DOHH2 (cell line): ENCODE data around the gene BORCS8.

Experiments used
- H3F3A ChIP-seq: fragments of 200-600 bp; sonication (generic), shearing (Covaris generic); 2 replicates; pipeline ENCODE4 v1.6.0; 2016; ENCODE audit warnings: antibody characterized with exemption, mild to moderate bottlenecking; ENCODE audit not compliant: control insufficient read depth, insufficient read depth
- H3K27ac ChIP-seq: fragments of 200-600 bp; sonication (generic); 2 replicates; pipeline ENCODE4 v1.5.1; 2014; ENCODE audit warnings: low read depth, mild to moderate bottlenecking, low read length, moderate library complexity
- H3K27me3 ChIP-seq: fragments of 200-600 bp; sonication (generic); 2 replicates; pipeline ENCODE4 v1.6.1; 2014; ENCODE audit warnings: mild to moderate bottlenecking, low read length, mixed read lengths; ENCODE audit not compliant: control insufficient read depth
- H3K36me3 ChIP-seq: fragments of 200-600 bp; sonication (generic); 2 replicates; pipeline ENCODE4 v1.6.1; 2014; ENCODE audit warnings: mild to moderate bottlenecking, low read length, moderate library complexity, mixed read lengths; ENCODE audit not compliant: control insufficient read depth
- H3K4me1 ChIP-seq: fragments of 200-600 bp; sonication (generic); 2 replicates; pipeline ENCODE4 v1.6.1; 2014; ENCODE audit warnings: mild to moderate bottlenecking, low read length, mixed read lengths; ENCODE audit not compliant: control insufficient read depth
- H3K4me2 ChIP-seq: fragments of 200-600 bp; sonication (generic); 2 replicates; pipeline ENCODE4 v1.6.0; 2014; ENCODE audit warnings: mild to moderate bottlenecking, low read length, moderate library complexity
- H3K4me3 ChIP-seq: fragments of 200-600 bp; sonication (generic); 2 replicates; pipeline ENCODE4 v1.5.1; 2014; ENCODE audit warnings: mild to moderate bottlenecking, low read length, mixed read lengths
- H3K79me2 ChIP-seq: fragments of 200-600 bp; sonication (generic); 2 replicates; pipeline ENCODE4 v1.6.1; 2014; ENCODE audit warnings: mild to moderate bottlenecking, low read length, mixed read lengths; ENCODE audit not compliant: control insufficient read depth
- H3K9me2 ChIP-seq: fragments of 200-600 bp; sonication (generic); replicated peaks from 2 replicates; pipeline ENCODE4 v1.6.1; 2014; ENCODE audit warnings: mild to moderate bottlenecking, low read length, mixed read lengths; ENCODE audit not compliant: control insufficient read depth
- H3K9me3 ChIP-seq: fragments of 200-600 bp; sonication (generic); 2 replicates; pipeline ENCODE4 v1.6.1; 2014; ENCODE audit warnings: antibody characterized with exemption, low read length, mixed read lengths; ENCODE audit not compliant: control insufficient read depth, insufficient read depth
- H4K20me1 ChIP-seq: fragments of 200-600 bp; sonication (generic); 2 replicates; pipeline ENCODE4 v1.6.0; 2014; ENCODE audit warnings: low read depth, mild to moderate bottlenecking, antibody characterized with exemption, low read length, moderate library complexity; ENCODE audit not compliant: control insufficient read depth, insufficient read depth
- EZH2phosphoT487 ChIP-seq: fragments of 200-600 bp; sonication (generic); IDR thresholded peaks from 2 replicates; pipeline ENCODE4 v1.6.1; 2017; ENCODE audit warnings: borderline replicate concordance, mild to moderate bottlenecking, antibody characterized with exemption, low read length, moderate library complexity, mixed read lengths
- TF ChIP-seq, protein P1 (sequence below): fragments of 200-600 bp; sonication (generic); IDR thresholded peaks from one replicate; pipeline ENCODE4 v1.5.1; 2014; ENCODE audit warnings: antibody characterized with exemption, mild to moderate bottlenecking, low read depth, low read length; ENCODE audit not compliant: poor library complexity, severe bottlenecking

Gene BORCS8

DNA sequence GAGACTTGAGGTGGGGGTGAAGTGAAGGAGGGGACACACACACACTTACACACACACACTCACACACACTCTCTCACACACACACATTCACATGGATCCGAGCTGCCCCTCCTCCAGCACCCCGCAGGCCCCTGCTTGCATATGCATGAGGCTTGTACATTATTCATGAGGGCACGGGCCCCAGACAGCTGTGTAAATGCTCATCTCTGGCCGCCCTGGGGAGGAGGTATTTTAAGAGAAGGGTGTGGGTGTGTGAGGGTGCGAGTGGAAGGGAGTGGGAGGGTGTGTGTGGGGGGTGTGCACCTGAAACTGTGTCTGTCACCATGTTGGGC is 22.2 kb upstream of the BORCS8 start:
- Histone ChIP-seq H4K20me1 (no peaks in the 10 kb centered on the region), H3K27ac (no peak overlapping the region), H3K9me2 (no peaks in the 10 kb centered on the region), H3K36me3 (no peaks in the 10 kb centered on the region), H3K4me2 (no peak overlapping the region), H3F3A (no peaks in the 10 kb centered on the region), H3K4me1 (peaks cover 4% of the 10 kb centered on the region; the same call in 1 of the 2 replicates), H3K27me3 (peaks cover 11% of the 10 kb centered on the region), H3K4me3 (no peak overlapping the region), H3K79me2 (no peaks in the 10 kb centered on the region), H3K9me3 (no peaks in the 10 kb centered on the region)
- TF ChIP-seq, protein P1, sequence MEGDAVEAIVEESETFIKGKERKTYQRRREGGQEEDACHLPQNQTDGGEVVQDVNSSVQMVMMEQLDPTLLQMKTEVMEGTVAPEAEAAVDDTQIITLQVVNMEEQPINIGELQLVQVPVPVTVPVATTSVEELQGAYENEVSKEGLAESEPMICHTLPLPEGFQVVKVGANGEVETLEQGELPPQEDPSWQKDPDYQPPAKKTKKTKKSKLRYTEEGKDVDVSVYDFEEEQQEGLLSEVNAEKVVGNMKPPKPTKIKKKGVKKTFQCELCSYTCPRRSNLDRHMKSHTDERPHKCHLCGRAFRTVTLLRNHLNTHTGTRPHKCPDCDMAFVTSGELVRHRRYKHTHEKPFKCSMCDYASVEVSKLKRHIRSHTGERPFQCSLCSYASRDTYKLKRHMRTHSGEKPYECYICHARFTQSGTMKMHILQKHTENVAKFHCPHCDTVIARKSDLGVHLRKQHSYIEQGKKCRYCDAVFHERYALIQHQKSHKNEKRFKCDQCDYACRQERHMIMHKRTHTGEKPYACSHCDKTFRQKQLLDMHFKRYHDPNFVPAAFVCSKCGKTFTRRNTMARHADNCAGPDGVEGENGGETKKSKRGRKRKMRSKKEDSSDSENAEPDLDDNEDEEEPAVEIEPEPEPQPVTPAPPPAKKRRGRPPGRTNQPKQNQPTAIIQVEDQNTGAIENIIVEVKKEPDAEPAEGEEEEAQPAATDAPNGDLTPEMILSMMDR, result no peak
- TF ChIP-seq EZH2phosphoT487, result no peak

DNA sequence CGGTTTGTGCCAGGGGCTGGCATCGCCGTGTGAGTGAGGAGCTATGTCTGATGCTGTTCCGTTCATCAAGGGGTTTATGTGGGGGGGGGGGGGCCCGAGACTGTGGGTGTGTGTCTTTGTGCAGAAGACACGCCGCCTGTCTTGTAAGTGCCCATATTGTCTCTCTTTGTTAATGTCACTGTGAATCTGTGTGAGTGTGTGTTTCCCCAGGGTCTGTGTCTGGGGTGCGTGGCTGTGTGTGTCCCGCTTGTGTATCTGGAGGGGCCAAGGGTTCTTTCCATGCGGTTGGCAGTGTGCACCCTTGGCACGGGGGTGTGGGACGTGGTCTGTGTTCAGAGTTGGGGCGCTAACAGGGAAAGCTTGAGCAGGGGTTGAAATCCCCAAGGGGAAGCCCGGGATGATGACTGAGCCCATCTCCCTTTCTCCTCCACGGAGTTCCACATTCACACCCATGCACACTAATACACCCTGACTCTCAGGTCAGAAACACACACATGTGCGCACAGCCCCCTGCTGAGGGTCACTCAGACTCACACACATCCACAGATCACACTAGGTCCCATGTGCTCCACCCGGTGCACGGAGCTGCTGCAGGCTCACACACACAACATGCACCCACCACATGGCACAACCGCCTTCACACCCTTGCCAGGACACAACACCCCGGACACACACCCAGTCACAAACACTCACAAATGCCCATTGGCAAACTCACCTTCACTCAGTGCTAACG is 21.6 kb upstream of the BORCS8 start:
- Histone ChIP-seq H3K36me3 (no peaks in the 10 kb centered on the region), H3K4me2 (no peak overlapping the region), H3F3A (no peaks in the 10 kb centered on the region), H3K4me3 (no peak overlapping the region), H4K20me1 (no peaks in the 10 kb centered on the region), H3K4me1 (peaks cover 4% of the 10 kb centered on the region; the same call in 1 of the 2 replicates), H3K79me2 (no peaks in the 10 kb centered on the region), H3K27ac (no peak overlapping the region), H3K9me3 (no peaks in the 10 kb centered on the region), H3K9me2 (no peaks in the 10 kb centered on the region), H3K27me3 (peaks cover 11% of the 10 kb centered on the region)
- no peak for TF ChIP-seq EZH2phosphoT487
- TF ChIP-seq, protein P1, result no peak

DNA sequence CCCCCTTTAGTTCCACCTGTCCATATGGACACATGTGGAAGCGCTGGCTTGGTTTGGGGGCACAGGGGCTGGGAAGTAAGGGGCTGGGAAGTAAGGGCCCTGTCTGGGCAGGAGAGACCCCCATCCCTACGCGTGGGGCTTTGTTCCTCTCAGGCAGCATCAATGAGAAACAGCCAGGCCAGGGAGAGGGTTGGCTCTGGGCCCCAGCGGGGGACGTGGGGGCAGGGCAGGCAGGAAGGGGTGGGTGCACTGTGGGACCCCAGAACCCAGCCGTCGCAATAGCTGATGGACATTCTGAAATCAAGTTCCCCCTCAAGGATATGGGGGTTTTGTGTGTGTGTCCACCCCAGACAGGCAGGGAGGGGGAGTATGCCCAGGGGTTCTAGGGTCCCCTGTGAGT is 21.0 kb upstream of the BORCS8 start:
- peaks cover 11% of the 10 kb centered on the region for H3K27me3 ChIP-seq
- no peak overlapping the region for H3K4me2 ChIP-seq

More for the DNA sequence above, 21.0 kb upstream of the BORCS8 start:
- H3K36me3 ChIP-seq, result no peaks in the 10 kb centered on the region
- no peaks in the 10 kb centered on the region for H3K79me2 ChIP-seq
- H3F3A ChIP-seq, result no peaks in the 10 kb centered on the region
- H3K9me2 ChIP-seq, result no peaks in the 10 kb centered on the region
- H4K20me1 ChIP-seq, result no peaks in the 10 kb centered on the region
- peaks cover 4% of the 10 kb centered on the region; the same call in 1 of the 2 replicates for H3K4me1 ChIP-seq
- TF ChIP-seq EZH2phosphoT487, result no peak
- TF ChIP-seq, protein P1, result no peak
- H3K27ac ChIP-seq, result no peak overlapping the region
- no peak overlapping the region for H3K4me3 ChIP-seq
- H3K9me3 ChIP-seq, result no peaks in the 10 kb centered on the region
